ENCODE data around the gene CACNA1B. TPM values are rescaled to one million over a fixed set of nuclear protein-coding genes. Genes with fewer than 3 reads are reported as not detected.

The CACNA1B gene
- total and polyA plus RNA-seq, 2 of the 13 experiments (the other 11 are each of a cell fraction or from before 2014, with no cell fraction given): under 0.01 to 0.04 TPM

DNA sequence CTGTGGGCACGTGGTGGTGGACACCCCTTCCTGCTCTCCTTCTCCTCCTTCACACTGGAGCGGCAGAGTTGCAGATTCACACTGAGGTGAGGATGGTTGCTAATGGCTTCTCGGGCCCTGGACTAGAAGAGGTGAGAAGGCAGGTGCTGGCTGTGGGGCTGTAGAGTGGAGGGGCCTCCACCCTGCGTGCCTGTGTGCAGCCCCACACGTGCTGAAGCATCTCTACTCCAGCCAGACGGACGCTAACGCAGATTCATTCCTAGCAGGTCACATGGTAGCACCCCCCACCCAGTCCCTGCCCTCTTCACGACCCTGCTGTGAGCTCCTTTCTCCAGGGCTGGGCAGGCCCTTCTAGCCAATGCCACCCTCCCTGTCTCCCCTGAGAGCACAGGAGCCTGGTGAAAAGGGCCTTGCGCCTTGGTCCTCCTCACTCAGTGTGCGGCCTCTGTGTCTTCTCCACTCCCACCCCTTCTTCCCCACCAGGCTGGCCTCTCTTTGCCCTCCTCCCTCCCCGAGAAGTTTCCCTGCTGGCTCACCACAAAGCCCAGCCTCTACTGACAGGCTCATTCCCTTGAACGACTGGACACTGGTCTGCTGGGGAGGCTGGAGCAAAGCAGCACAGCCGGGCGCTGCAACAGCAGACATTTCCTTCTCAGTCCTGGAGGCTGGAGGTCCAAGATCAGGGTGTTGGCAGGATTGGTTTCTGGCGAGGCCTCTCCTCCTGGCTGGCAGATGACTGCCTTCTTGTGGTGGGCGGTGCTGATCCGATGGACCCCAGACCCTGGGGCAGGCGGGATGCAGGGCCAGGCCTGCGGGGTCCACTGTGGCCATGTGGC, 14.2 kb downstream of the CACNA1B start (continued):
- TF ChIP-seq, protein P1, sequence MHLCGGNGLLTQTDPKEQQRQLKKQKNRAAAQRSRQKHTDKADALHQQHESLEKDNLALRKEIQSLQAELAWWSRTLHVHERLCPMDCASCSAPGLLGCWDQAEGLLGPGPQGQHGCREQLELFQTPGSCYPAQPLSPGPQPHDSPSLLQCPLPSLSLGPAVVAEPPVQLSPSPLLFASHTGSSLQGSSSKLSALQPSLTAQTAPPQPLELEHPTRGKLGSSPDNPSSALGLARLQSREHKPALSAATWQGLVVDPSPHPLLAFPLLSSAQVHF (CRISPR knock-in tag; IDR thresholded peaks at IDR 0.05): no peak
- TF ChIP-seq REL (CRISPR knock-in tag; conservative IDR thresholded peaks at IDR 0.05) (no peak), ZNF839 (CRISPR knock-in tag; IDR thresholded peaks at IDR 0.05; ENCODE audit: borderline replicate concordance) (no peak), ZNF382 (CRISPR knock-in tag; IDR thresholded peaks at IDR 0.05; ENCODE audit: borderline replicate concordance) (no peak)

DNA sequence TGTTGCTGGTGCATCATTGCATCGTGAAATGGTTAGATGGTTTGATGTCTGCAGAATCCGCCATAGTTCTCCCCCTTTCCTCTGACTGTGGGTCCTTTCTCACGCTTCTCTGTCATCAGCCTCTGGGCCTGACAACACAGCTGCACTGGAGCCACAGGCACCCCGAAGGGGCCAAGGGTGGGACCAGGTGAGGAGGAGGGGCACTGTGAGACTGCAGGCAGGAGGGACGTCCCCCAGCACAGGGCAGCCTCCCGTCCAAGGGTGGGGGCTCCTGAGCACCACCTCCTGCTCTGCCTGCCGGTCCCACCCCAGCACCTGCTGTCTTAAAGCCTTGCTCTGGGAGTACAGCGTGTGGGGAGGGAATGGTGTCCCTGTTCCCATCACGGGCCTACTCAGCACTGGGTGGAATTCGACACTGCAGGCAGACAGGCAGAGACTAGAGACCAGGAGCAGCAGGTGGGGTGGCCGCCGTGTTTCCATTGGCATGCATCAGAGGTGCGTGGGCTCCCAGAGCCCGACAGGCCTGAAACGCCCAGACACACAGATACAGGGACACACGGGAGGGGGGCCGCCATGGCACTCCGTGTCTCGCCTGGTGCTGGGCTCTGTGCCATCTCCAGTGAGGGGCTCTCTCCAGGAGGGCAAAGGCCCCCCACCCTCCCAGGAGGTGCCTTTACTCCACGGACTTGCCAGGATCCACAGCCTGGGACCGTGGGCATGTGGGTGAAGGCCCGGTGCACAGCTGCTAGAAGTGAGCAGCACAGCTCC, 15.0 kb downstream of the CACNA1B start:
- Histone ChIP-seq H3K4me2 (ENCODE audit: low read depth, low read length) (no peak overlapping the region), H3K9ac (ENCODE audit: insufficient read depth, low read depth, low read length) (no peak overlapping the region), H3K4me1 (ENCODE audit: insufficient read depth, low read length) (no peaks in the 10 kb centered on the region), H3K9me3 (ENCODE audit: low read length) (no peaks in the 10 kb centered on the region), H4K20me1 (ENCODE audit: insufficient read depth, low read length) (peaks cover 2% of the 10 kb centered on the region; the same call in 1 of the 2 replicates), H3K27me3 (ENCODE audit: control insufficient read depth in 1 of 2, insufficient read depth in 2 of 2, low read length in 2 of 2) (peaks cover 6 to 28% of the 10 kb centered on the region in 2 experiments; a peak in 3 of 5 replicates), H3K79me2 (ENCODE audit: insufficient read depth, low read length) (no peaks in the 10 kb centered on the region), H3K36me3 (replicated peaks in 1 of 2; ENCODE audit: control insufficient read depth in 1 of 2, insufficient read depth in 2 of 2, low read length in 2 of 2) (no peaks in the 10 kb centered on the region), H3K4me3 (replicated peaks in 1 of 3; ENCODE audit: insufficient read depth in 1 of 3, low read depth in 2 of 3, low read length in 3 of 3) (no peak overlapping the region), H3K27ac (ENCODE audit: extremely low read length, insufficient read depth, low read length) (no peak overlapping the region), H2AFZ (ENCODE audit: low read length) (no peak overlapping the region)
- ChIA-PET CTCF (ENCODE audit: low intra/inter-chr PET ratio, low total read pairs) (no interaction called here), POLR2A (no interaction called here)
- 9% methylated on average over 10 of the region's 22 CpGs for WGBS (ENCODE audit: low lambda C conversion rate)
- no TSS peak for BruUV-seq (replicated peaks)
- DNase-seq (ENCODE audit: low spot score) (no peak), FAIRE-seq (no peak), ATAC-seq (no peak)
- in situ Hi-C loops (cut with HindIII; ENCODE audit: extremely low pct_ligation_motif_present, low pct_unique_long_range_greater_than_20kb): no loop called here
- intact Hi-C loops (cut with micrococcal nuclease; ENCODE audit: unreplicated experiment): no loop called here
- TF ChIP-seq, protein P2, sequence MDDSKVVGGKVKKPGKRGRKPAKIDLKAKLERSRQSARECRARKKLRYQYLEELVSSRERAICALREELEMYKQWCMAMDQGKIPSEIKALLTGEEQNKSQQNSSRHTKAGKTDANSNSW (CRISPR knock-in tag; IDR thresholded peaks at IDR 0.05; ENCODE audit: borderline replicate concordance): no peak
- TF ChIP-seq ELF1 (CRISPR knock-in tag; IDR thresholded peaks at IDR 0.05) (no peak), ZNF136 (CRISPR knock-in tag; IDR thresholded peaks at IDR 0.05; ENCODE audit: low read depth) (no peak), ZNF337 (CRISPR knock-in tag; IDR thresholded peaks at IDR 0.05; ENCODE audit: borderline replicate concordance, low read depth) (no peak), MZF1 (CRISPR knock-in tag; IDR thresholded peaks at IDR 0.05; ENCODE audit: borderline replicate concordance) (no peak), ZNF10 (CRISPR knock-in tag; IDR thresholded peaks at IDR 0.05; ENCODE audit: borderline replicate concordance, low read depth) (no peak), ZNF343 (CRISPR knock-in tag; IDR thresholded peaks at IDR 0.05) (no peak), FLYWCH1 (CRISPR knock-in tag; IDR thresholded peaks at IDR 0.05) (no peak)
- TF ChIP-seq, protein P3, sequence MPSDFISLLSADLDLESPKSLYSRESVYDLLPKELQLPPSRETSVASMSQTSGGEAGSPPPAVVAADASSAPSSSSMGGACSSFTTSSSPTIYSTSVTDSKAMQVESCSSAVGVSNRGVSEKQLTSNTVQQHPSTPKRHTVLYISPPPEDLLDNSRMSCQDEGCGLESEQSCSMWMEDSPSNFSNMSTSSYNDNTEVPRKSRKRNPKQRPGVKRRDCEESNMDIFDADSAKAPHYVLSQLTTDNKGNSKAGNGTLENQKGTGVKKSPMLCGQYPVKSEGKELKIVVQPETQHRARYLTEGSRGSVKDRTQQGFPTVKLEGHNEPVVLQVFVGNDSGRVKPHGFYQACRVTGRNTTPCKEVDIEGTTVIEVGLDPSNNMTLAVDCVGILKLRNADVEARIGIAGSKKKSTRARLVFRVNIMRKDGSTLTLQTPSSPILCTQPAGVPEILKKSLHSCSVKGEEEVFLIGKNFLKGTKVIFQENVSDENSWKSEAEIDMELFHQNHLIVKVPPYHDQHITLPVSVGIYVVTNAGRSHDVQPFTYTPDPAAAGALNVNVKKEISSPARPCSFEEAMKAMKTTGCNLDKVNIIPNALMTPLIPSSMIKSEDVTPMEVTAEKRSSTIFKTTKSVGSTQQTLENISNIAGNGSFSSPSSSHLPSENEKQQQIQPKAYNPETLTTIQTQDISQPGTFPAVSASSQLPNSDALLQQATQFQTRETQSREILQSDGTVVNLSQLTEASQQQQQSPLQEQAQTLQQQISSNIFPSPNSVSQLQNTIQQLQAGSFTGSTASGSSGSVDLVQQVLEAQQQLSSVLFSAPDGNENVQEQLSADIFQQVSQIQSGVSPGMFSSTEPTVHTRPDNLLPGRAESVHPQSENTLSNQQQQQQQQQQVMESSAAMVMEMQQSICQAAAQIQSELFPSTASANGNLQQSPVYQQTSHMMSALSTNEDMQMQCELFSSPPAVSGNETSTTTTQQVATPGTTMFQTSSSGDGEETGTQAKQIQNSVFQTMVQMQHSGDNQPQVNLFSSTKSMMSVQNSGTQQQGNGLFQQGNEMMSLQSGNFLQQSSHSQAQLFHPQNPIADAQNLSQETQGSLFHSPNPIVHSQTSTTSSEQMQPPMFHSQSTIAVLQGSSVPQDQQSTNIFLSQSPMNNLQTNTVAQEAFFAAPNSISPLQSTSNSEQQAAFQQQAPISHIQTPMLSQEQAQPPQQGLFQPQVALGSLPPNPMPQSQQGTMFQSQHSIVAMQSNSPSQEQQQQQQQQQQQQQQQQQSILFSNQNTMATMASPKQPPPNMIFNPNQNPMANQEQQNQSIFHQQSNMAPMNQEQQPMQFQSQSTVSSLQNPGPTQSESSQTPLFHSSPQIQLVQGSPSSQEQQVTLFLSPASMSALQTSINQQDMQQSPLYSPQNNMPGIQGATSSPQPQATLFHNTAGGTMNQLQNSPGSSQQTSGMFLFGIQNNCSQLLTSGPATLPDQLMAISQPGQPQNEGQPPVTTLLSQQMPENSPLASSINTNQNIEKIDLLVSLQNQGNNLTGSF (CRISPR knock-in tag; IDR thresholded peaks at IDR 0.05): no peak

All from HepG2 (cell line).